IPS-11a (cell line): ENCODE measurements around the gene ROS1.
"Not testable (repeated sequence)": the region's sequence is repeated elsewhere in the genome, so short reads cannot be mapped to it uniquely, and the experiment has no call there.

Experiments used
- H3K4me3 ChIP-seq: one replicate; pipeline ENCODE4 v1.5.1; 2013; ENCODE audit warnings: low read depth, low read length, control low read depth

The ROS1 gene

GRCh38 chr6:117425431-117426153 is at the start of gene ROS1:
Gene ROS1 (minus strand): TSS chr6:117425942. CDS start chr6:117425656, 286 bp downstream.
- H3K4me3 ChIP-seq: no peak within 1 kb of the TSS

GRCh38 chr6:117473401-117473800 is 47.7 kb upstream of the ROS1 start:
- H3K4me3 ChIP-seq: no peak overlapping the region

- H3K4me3 ChIP-seq: no peak overlapping the region
Observed at GRCh38 chr6:117472667-117473066, 46.9 kb upstream of the ROS1 start.

DNA sequence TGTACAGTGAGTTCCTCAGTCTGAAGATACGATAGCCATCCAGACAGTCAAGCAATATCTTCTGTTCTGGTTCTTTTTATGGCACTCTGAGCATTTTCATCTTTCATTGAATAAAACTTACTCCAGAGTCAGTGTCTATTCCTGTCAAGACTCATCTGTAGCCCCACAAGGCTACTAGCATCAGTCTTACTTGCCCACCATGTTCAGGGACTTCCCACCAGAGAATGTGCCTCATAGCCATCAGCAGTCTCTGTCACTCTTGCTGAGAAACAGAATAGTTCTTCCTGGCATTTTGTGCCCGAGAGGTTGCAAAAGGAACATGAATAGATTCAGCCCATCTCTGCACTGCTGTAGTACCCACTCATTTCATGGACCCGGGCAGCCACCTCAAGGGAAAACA is 44.0 kb upstream of the ROS1 start:
- no peak overlapping the region for H3K4me3 ChIP-seq

- H3K4me3 ChIP-seq: no peak overlapping the region
Observed at GRCh38 chr6:117469356-117469755, 43.6 kb upstream of the ROS1 start.

GRCh38 chr6:117468527-117468926 is 42.8 kb upstream of the ROS1 start:
- H3K4me3 ChIP-seq: not testable (repeated sequence)

GRCh38 chr6:117467876-117468275 is 42.1 kb upstream of the ROS1 start:
- no peak overlapping the region for H3K4me3 ChIP-seq

- H3K4me3 ChIP-seq: no peak overlapping the region
Observed at GRCh38 chr6:117465691-117466090, 39.9 kb upstream of the ROS1 start.

DNA sequence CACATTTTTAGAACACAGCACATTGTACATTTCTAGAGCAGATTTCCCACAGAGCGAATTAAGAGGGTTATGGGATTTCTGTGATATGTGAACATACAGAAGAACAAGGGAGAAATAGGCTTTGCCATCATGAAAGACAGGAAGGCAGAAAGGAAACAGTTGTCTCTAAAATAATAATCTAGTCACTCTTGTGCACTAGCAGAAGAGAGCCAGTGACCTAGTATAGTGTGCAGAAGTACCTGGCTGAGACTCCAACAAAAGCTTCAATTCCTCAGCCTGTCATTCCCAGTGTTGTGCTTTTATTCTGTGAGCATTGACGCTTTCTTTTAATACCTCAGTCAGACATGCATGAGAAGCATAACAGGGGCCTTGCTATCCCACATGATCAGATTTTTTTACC is 39.0 kb upstream of the ROS1 start:
- no peak overlapping the region for H3K4me3 ChIP-seq

- H3K4me3 ChIP-seq: no peak overlapping the region
Observed at GRCh38 chr6:117463762-117464665, 38.3 kb upstream of the ROS1 start.

DNA sequence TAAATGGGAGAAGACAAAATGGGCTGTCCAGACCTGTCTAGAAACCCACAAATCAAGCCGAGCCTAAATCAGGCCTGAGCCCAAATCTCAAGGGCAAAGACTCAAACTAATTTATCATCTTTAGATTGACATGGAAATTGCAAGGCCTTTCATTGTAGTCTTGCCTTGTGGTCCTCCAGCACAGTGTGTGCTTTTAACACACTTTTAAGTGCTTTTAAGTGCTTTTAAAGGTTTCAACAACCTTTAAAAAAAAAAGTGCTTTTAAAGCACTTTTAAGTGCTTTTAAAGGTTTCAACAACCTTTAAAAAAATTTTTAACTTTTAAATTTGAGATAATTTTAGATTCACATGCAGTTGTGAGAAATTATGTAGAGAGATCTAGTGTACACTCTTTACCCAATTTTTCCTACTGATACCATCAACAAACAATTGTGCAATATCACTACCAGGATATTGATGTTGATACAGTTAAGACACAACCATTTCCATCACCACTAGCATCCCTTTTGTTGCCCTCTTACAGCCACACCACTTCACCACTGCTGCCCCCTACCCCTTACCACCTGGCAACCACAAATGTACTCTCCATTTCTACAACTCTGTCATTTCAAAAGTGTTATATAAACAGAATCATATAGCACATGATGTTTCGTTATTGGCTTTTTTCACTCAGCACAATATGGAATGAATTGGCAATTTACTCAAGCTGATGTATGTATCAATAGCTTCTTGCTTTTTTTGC is 33.6 kb upstream of the ROS1 start:
- no peak overlapping the region for H3K4me3 ChIP-seq

- no peak overlapping the region for H3K4me3 ChIP-seq
Observed at GRCh38 chr6:117456998-117457397, 31.3 kb upstream of the ROS1 start.

- no peak overlapping the region for H3K4me3 ChIP-seq
Observed at GRCh38 chr6:117456250-117456649, 30.5 kb upstream of the ROS1 start.

DNA sequence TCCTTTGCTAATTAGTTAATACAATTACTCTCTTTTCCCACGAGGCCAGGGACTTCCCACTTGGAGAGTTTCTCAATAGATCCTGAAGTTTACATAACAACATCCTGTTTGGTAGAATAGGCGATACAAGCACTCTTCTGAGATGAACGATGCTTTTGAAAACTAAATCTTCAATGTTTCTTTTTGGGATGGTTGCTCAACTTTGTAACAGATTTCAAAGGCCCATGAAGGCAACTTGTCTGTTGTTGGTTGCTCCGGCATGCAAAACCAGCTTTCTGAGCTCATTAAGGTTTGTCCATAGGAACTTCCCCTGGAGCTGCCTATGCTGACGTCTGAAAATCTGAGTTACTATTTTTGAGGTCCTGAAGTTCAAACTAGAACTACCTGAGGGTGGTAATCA is 25.9 kb upstream of the ROS1 start:
- H3K4me3 ChIP-seq: no peak overlapping the region

DNA sequence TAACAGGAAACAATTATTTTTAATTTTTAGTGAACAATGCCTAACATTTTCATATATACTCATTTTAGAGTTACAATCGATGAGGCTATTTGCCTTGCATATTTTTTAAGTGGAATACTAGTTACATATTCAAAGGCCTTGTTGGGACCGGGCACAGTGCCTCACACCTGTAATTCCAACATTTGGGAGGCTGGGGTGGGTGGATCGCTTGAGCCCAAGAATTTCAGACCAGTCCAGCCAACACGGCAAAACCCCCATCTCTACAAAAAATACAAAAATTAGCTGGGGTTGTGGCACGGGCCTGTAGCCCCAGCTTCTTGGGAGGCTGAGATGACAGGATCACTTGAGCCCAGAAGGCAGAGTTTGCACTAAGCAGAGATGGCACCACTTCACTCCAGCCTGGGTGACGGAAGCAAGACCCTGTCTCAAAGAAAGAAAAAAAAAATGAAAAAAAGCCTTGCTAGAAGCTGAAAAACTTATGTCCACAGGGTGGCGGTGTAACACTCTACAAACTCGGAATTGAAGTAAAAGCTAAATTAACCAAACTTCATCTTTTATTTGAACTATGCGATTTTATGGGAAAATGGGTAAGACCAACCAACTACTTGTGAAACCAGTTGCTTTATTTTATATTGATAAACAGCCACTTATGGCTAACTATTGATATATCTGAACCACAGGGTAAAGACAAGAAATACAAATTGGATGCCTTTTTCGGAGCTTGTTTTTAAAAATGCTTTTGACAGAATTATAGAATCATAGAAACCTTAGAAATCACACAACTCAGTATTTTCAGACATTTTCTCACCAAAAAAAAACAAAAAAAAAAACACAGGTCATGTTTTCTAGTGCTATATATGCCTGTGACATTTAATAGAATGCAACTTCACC is 24.1 kb upstream of the ROS1 start:
- H3K4me3 ChIP-seq: no peak overlapping the region

- no peak overlapping the region for H3K4me3 ChIP-seq
Observed at GRCh38 chr6:117448732-117449485, 23.2 kb upstream of the ROS1 start.

- no peak overlapping the region for H3K4me3 ChIP-seq
Observed at GRCh38 chr6:117448011-117448410, 22.3 kb upstream of the ROS1 start.

- no peak overlapping the region for H3K4me3 ChIP-seq
Observed at GRCh38 chr6:117446861-117447260, 21.1 kb upstream of the ROS1 start.

- no peak overlapping the region for H3K4me3 ChIP-seq
Observed at GRCh38 chr6:117444600-117444999, 18.9 kb upstream of the ROS1 start.

GRCh38 chr6:117442313-117442712 is 16.6 kb upstream of the ROS1 start:
- not testable (repeated sequence) for H3K4me3 ChIP-seq
